IPS DF 6.9 (cell line): ENCODE measurements around the gene TTC27.

ENCODE experiments used
- DNase-seq: peaks from one replicate; pipeline ENCODE4 v3.0.0-alpha.2; 2013; ENCODE audit warnings: low read depth, low spot score
- H3K27ac ChIP-seq: one replicate; pipeline ENCODE4 v1.5.1; 2013; ENCODE audit warnings: low read length, control low read depth
- H3K27me3 ChIP-seq: 2 replicates; pipeline ENCODE4 v1.6.1; 2013; ENCODE audit warnings: mild to moderate bottlenecking, low read length; ENCODE audit not compliant: control insufficient read depth, insufficient read depth
- H3K36me3 ChIP-seq: 2 replicates; pipeline ENCODE4 v1.6.1; 2013; ENCODE audit warnings: low read length; ENCODE audit not compliant: control insufficient read depth, insufficient read depth
- H3K4me1 ChIP-seq: 2 replicates; pipeline ENCODE4 v1.6.1; 2013; ENCODE audit warnings: low read length; ENCODE audit not compliant: control insufficient read depth, insufficient read depth
- H3K4me3 ChIP-seq: 2 replicates; pipeline ENCODE4 v1.5.1; 2013; ENCODE audit warnings: mild to moderate bottlenecking, low read length
- H3K9me3 ChIP-seq: 2 replicates; pipeline ENCODE4 v1.6.1; 2013; ENCODE audit warnings: low read length, inconsistent platforms; ENCODE audit not compliant: control insufficient read depth, insufficient read depth
- WGBS: extraction: QIAGEN DNeasy Blood & Tissue Kit; methylation state at CpG from one replicate; pipeline ENCODE4 v1.1.7; 2013; ENCODE audit warnings: mixed read lengths, missing lambda C conversion rate; ENCODE audit not compliant: insufficient read length, insufficient coverage; 5-methylcytosine and 5-hydroxymethylcytosine counted together

TTC27 gene

GRCh38 chr2:32735348-32735747 lies 107.5 kb downstream of the TTC27 start:
- Histone ChIP-seq H3K27ac (no peak overlapping the region), H3K4me3 (no peak overlapping the region), H3K36me3 (no peaks in the 10 kb centered on the region), H3K9me3 (no peaks in the 10 kb centered on the region), H3K27me3 (no peaks in the 10 kb centered on the region), H3K4me1 (peaks cover 2% of the 10 kb centered on the region; the same call in 1 of the 2 replicates)
- no peak for DNase-seq
- no CpG with 5 or more reads among the region's 1 CpG for WGBS

- Histone ChIP-seq H3K27ac (no peak overlapping the region), H3K4me3 (no peak overlapping the region), H3K27me3 (no peaks in the 10 kb centered on the region), H3K9me3 (no peaks in the 10 kb centered on the region), H3K36me3 (no peaks in the 10 kb centered on the region), H3K4me1 (no peaks in the 10 kb centered on the region)
- no CpG with 5 or more reads among the region's 2 CpGs for WGBS
- DNase-seq: no peak
Measured at GRCh38 chr2:32738939-32739338, 111.1 kb downstream of the TTC27 start.

GRCh38 chr2:32739664-32740063 lies 111.8 kb downstream of the TTC27 start:
- H3K27ac ChIP-seq: no peak overlapping the region
- no peak overlapping the region for H3K4me3 ChIP-seq
- no peaks in the 10 kb centered on the region for H3K36me3 ChIP-seq
- H3K27me3 ChIP-seq: no peaks in the 10 kb centered on the region
- WGBS: no CpG with 5 or more reads among the region's 2 CpGs
- no peaks in the 10 kb centered on the region for H3K9me3 ChIP-seq
- H3K4me1 ChIP-seq: no peaks in the 10 kb centered on the region
- no peak for DNase-seq

- WGBS: no CpG with 5 or more reads among the region's 1 CpG
- no peaks in the 10 kb centered on the region for H3K36me3 ChIP-seq
- H3K9me3 ChIP-seq: no peaks in the 10 kb centered on the region
- H3K27ac ChIP-seq: no peak overlapping the region
- no peaks in the 10 kb centered on the region for H3K4me1 ChIP-seq
- no peaks in the 10 kb centered on the region for H3K27me3 ChIP-seq
- DNase-seq: no peak
- H3K4me3 ChIP-seq: no peak overlapping the region
Measured at GRCh38 chr2:32741575-32741974, 113.7 kb downstream of the TTC27 start.

- H3K27ac ChIP-seq: no peak overlapping the region
- no peaks in the 10 kb centered on the region for H3K4me1 ChIP-seq
- no peak for DNase-seq
- H3K4me3 ChIP-seq: no peak overlapping the region
- no peaks in the 10 kb centered on the region for H3K36me3 ChIP-seq
- no peaks in the 10 kb centered on the region for H3K27me3 ChIP-seq
- no CpG with 5 or more reads among the region's 2 CpGs for WGBS
- H3K9me3 ChIP-seq: no peaks in the 10 kb centered on the region
Measured at GRCh38 chr2:32742376-32742775, 114.5 kb downstream of the TTC27 start.

- WGBS: no CpG with 5 or more reads among the region's 3 CpGs
- Histone ChIP-seq H3K36me3 (no peaks in the 10 kb centered on the region), H3K9me3 (no peaks in the 10 kb centered on the region), H3K4me3 (no peak overlapping the region), H3K4me1 (no peaks in the 10 kb centered on the region), H3K27ac (no peak overlapping the region), H3K27me3 (no peaks in the 10 kb centered on the region)
- DNase-seq: no peak
Measured at GRCh38 chr2:32743480-32744236, 115.8 kb downstream of the TTC27 start.

- Histone ChIP-seq H3K36me3 (no peaks in the 10 kb centered on the region), H3K27ac (no peak overlapping the region), H3K27me3 (no peaks in the 10 kb centered on the region), H3K4me1 (no peaks in the 10 kb centered on the region), H3K4me3 (no peak overlapping the region), H3K9me3 (no peaks in the 10 kb centered on the region)
- no CpG with 5 or more reads among the region's 2 CpGs for WGBS
- DNase-seq: no peak
Measured at GRCh38 chr2:32745191-32745590, 117.3 kb downstream of the TTC27 start.

GRCh38 chr2:32745675-32746074 lies 117.8 kb downstream of the TTC27 start:
- H3K27ac ChIP-seq: no peak overlapping the region
- no peaks in the 10 kb centered on the region for H3K27me3 ChIP-seq
- H3K4me3 ChIP-seq: no peak overlapping the region
- H3K9me3 ChIP-seq: no peaks in the 10 kb centered on the region
- no peak for DNase-seq
- no CpG with 5 or more reads among the region's 1 CpG for WGBS
- H3K4me1 ChIP-seq: no peaks in the 10 kb centered on the region
- H3K36me3 ChIP-seq: no peaks in the 10 kb centered on the region

- Histone ChIP-seq H3K27me3 (no peaks in the 10 kb centered on the region), H3K36me3 (no peaks in the 10 kb centered on the region), H3K4me1 (no peaks in the 10 kb centered on the region), H3K27ac (no peak overlapping the region), H3K4me3 (no peak overlapping the region), H3K9me3 (no peaks in the 10 kb centered on the region)
- no peak for DNase-seq
Measured at GRCh38 chr2:32746669-32747068, 118.8 kb downstream of the TTC27 start.

GRCh38 chr2:32748158-32748557 lies 120.3 kb downstream of the TTC27 start:
- no peak overlapping the region for H3K4me3 ChIP-seq
- no peak overlapping the region for H3K27ac ChIP-seq
- no peaks in the 10 kb centered on the region for H3K27me3 ChIP-seq
- no peaks in the 10 kb centered on the region for H3K4me1 ChIP-seq
- no peak for DNase-seq
- H3K36me3 ChIP-seq: no peaks in the 10 kb centered on the region
- H3K9me3 ChIP-seq: no peaks in the 10 kb centered on the region
- no CpG with 5 or more reads among the region's 1 CpG for WGBS

GRCh38 chr2:32750880-32751279 lies 123.0 kb downstream of the TTC27 start:
- no peaks in the 10 kb centered on the region for H3K36me3 ChIP-seq
- no peaks in the 10 kb centered on the region for H3K4me1 ChIP-seq
- H3K27ac ChIP-seq: no peak overlapping the region
- no peak overlapping the region for H3K4me3 ChIP-seq
- no peaks in the 10 kb centered on the region for H3K27me3 ChIP-seq
- no peak for DNase-seq
- no peaks in the 10 kb centered on the region for H3K9me3 ChIP-seq
